Measurements from ENCODE around the gene SLC17A5.
"Not testable (repeated sequence)": the region's sequence is repeated elsewhere in the genome, so short reads cannot be mapped to it uniquely, and the experiment has no call there.

- not testable (repeated sequence) for TF ChIP-seq CTCF (IDR thresholded peaks at IDR 0.05; ENCODE audit: low read length); EZH2 (IDR thresholded peaks at IDR 0.05; ENCODE audit: borderline replicate concordance, low read length)
Observed at GRCh38 chr6:73551115-73551514, 102.7 kb downstream of the SLC17A5 start.

All from OCI-LY1 (cell line).